Neural cell (in vitro differentiated cells): ENCODE measurements around the gene RABGAP1L.

ENCODE experiments used
- CTCF ChIP-seq: fragments of 450-650 bp; IDR thresholded peaks from 2 replicates; pipeline ENCODE4 v1.5.1; 2014; ENCODE audit warnings: antibody characterized with exemption, mild to moderate bottlenecking, moderate library complexity; ENCODE audit not compliant: poor library complexity, severe bottlenecking
- POLR2AphosphoS5 ChIP-seq: IDR thresholded peaks from 2 replicates; pipeline ENCODE4 v1.6.1; 2012

- TF ChIP-seq CTCF (no peak), POLR2AphosphoS5 (no peak)
These were observed 716.0 kb downstream of the RABGAP1L start for GRCh38 chr1:174875306-174875705.
